HCT116 (cell line): Measurements from ENCODE around the gene OPCML. TPM values are rescaled to one million over a fixed set of nuclear protein-coding genes. Genes with fewer than 3 reads are reported as not detected.

Experiments
- ATAC-seq: fragments of 200-7000 bp; cut with Tn5 transposase; 2 replicates; pipeline ENCODE4 v1.9.1; 2020; ENCODE audit warnings: mild to moderate bottlenecking, moderate library complexity
- BruUV-seq: library from RNA; stranded (reverse); fragments of 400-500 nt; replicated peaks from 2 replicates; lab custom pipeline; 2021; lab: Mats Ljungman, UMichigan
- CTCF ChIA-PET: fragments of 300-600 bp; sonication (Branson Sonifier 250); formaldehyde crosslinking; loops from one replicate; lab custom pipeline; 2021; ENCODE audit warnings: antibody characterized with exemption; lab: Charles Lee
- POLR2A ChIA-PET: fragments of 300-600, 350-600 bp; sonication (Branson Sonifier 250); formaldehyde crosslinking; loops from one replicate; lab custom pipeline; 2021; ENCODE audit warnings: antibody characterized with exemption; lab: Charles Lee
- RAD21 ChIA-PET, 2 experiments: fragments of 300-600 bp; sonication (Branson Sonifier 250); formaldehyde crosslinking; loops; one replicate each; lab custom pipeline; 2023; ENCODE audit warnings: low total read pairs in 2 of 2; ENCODE audit not compliant: uncharacterized antibody in 2 of 2, unreplicated experiment in 2 of 2, low non-redundant PET in 1 of 2; lab: Charles Lee
- DNase-seq: peaks from one replicate; pipeline ENCODE4 v3.0.0-alpha.2; 2010; ENCODE audit warnings: low read depth, low spot score
- H2AFZ ChIP-seq: fragments of 200-600 bp; shearing (Covaris generic), sonication (generic); 2 replicates; pipeline ENCODE4 v1.6.1; 2017; ENCODE audit warnings: low read depth, mixed run types, mixed read lengths, antibody characterized with exemption, low read length; ENCODE audit not compliant: poor library complexity, severe bottlenecking
- H3K27ac ChIP-seq: 2 replicates; pipeline ENCODE4 v1.5.1; 2012; ENCODE audit warnings: low read depth, low read length
- H3K27me3 ChIP-seq: fragments of 200-600 bp; sonication (generic); 2 replicates; pipeline ENCODE4 v1.6.1; 2016; ENCODE audit warnings: mixed run types, low read length, mixed read lengths; ENCODE audit not compliant: insufficient read depth
- H3K36me3 ChIP-seq, 2 experiments: fragments of 200-500 bp in 1 of 2; fragments of 200-600 bp in 1 of 2; sonication (Bioruptor generic) in 1 of 2; sonication (generic) in 1 of 2; 2 replicates each; pipeline versions ENCODE4 v1.5.1 to v1.6.1; 2014 to 2016; ENCODE audit warnings: low read length in 2 of 2, inconsistent platforms in 1 of 2, mixed read lengths in 1 of 2, mixed run types in 1 of 2; ENCODE audit not compliant: insufficient read depth in 2 of 2, control insufficient read depth in 1 of 2
- H3K4me1 ChIP-seq, 2 experiments: fragments of 200-600 bp in 1 of 2; sonication (generic) in 1 of 2; 2 replicates each; pipeline versions ENCODE4 v1.5.1 to v1.6.1; 2012 to 2017; ENCODE audit warnings: low read length in 2 of 2, inconsistent platforms in 1 of 2, mild to moderate bottlenecking in 1 of 2, mixed read lengths in 1 of 2, mixed run types in 1 of 2, moderate library complexity in 1 of 2; ENCODE audit not compliant: insufficient read depth in 2 of 2, control insufficient read depth in 1 of 2
- H3K4me2 ChIP-seq: fragments of 200-600 bp; sonication (generic); 2 replicates; pipeline ENCODE4 v1.6.1; 2017; ENCODE audit warnings: mixed run types, low read length, mixed read lengths
- H3K4me3 ChIP-seq, 2 experiments: fragments of 200-600 bp in 1 of 2; sonication (generic) in 1 of 2; replicated peaks in 1 of 2; 2 replicates each; pipeline ENCODE4 v1.5.1; 2011 to 2016; ENCODE audit warnings: low read length in 2 of 2, control low read depth in 1 of 2, low read depth in 1 of 2, mild to moderate bottlenecking in 1 of 2, mixed read lengths in 1 of 2, mixed run types in 1 of 2
- H3K79me2 ChIP-seq: fragments of 200-600 bp; sonication (generic); 2 replicates; pipeline ENCODE4 v1.6.1; 2017; ENCODE audit warnings: mild to moderate bottlenecking, mixed run types, low read length, moderate library complexity, mixed read lengths; ENCODE audit not compliant: insufficient read depth
- H3K9ac ChIP-seq: fragments of 200-600 bp; sonication (generic); 2 replicates; pipeline ENCODE4 v1.6.1; 2016; ENCODE audit warnings: low read length, mixed read lengths
- H3K9me2 ChIP-seq: fragments of 200-600 bp; sonication (generic), shearing (Covaris generic); 2 replicates; pipeline ENCODE4 v1.6.1; 2017; ENCODE audit warnings: mixed run types, mild to moderate bottlenecking, moderate library complexity; ENCODE audit not compliant: insufficient read depth
- H3K9me3 ChIP-seq, 2 experiments: fragments of 200-500 bp in 1 of 2; fragments of 200-600 bp in 1 of 2; sonication (Bioruptor generic) in 1 of 2; sonication (generic) in 1 of 2; 2 replicates each; pipeline ENCODE4 v1.6.1; 2014 to 2017; ENCODE audit warnings: low read length in 2 of 2, mixed read lengths in 2 of 2, inconsistent platforms in 1 of 2, low read depth in 1 of 2, mild to moderate bottlenecking in 1 of 2, mixed run types in 1 of 2, moderate library complexity in 1 of 2; ENCODE audit not compliant: control insufficient read depth in 1 of 2, insufficient read depth in 1 of 2
- H4K20me1 ChIP-seq: fragments of 200-600 bp; sonication (generic), shearing (Covaris generic); 2 replicates; pipeline ENCODE4 v1.6.1; 2017; ENCODE audit warnings: mixed run types, mild to moderate bottlenecking, moderate library complexity; ENCODE audit not compliant: insufficient read depth
- CBX3 ChIP-seq: IDR thresholded peaks from 2 replicates; pipeline ENCODE4 v1.6.1; 2012; ENCODE audit warnings: low read depth
- CEBPB ChIP-seq: IDR thresholded peaks from 2 replicates; pipeline ENCODE4 v1.6.1; 2012; ENCODE audit warnings: low read depth
- CTCF ChIP-seq, 3 experiments: fragments of 200-600 bp in 1 of 3; sonication (generic) in 1 of 3; IDR thresholded peaks in 2 of 3; conservative IDR thresholded peaks in 1 of 3; 2 replicates each; pipeline ENCODE4 v1.5.1; 2012 to 2017; ENCODE audit warnings: low read depth in 2 of 3, low read length in 2 of 3, antibody characterized with exemption in 1 of 3, borderline replicate concordance in 1 of 3, control low read depth in 1 of 3, mild to moderate bottlenecking in 1 of 3, mixed read lengths in 1 of 3, mixed run types in 1 of 3, moderate library complexity in 1 of 3; ENCODE audit not compliant: insufficient read depth in 1 of 3
- EGR1 ChIP-seq: IDR thresholded peaks from 2 replicates; pipeline ENCODE4 v1.6.1; 2012; ENCODE audit warnings: low read depth
- ELF1 ChIP-seq: IDR thresholded peaks from 2 replicates; pipeline ENCODE4 v1.6.1; 2012; ENCODE audit warnings: low read depth, borderline replicate concordance
- EZH2 ChIP-seq: fragments of 200-600 bp; sonication (generic); IDR thresholded peaks from 2 replicates; pipeline ENCODE4 v1.6.1; 2017; ENCODE audit warnings: antibody characterized with exemption, mixed run types
- EZH2phosphoT487 ChIP-seq: fragments of 200-600 bp; IDR thresholded peaks from 2 replicates; pipeline ENCODE4 v1.6.1; 2018; ENCODE audit warnings: antibody characterized with exemption, borderline replicate concordance
- FOSL1 ChIP-seq: IDR thresholded peaks from 2 replicates; pipeline ENCODE4 v1.6.1; 2012; ENCODE audit warnings: low read depth
- JUND ChIP-seq: IDR thresholded peaks from 2 replicates; pipeline ENCODE4 v1.6.1; 2012
- MAX ChIP-seq: IDR thresholded peaks from 2 replicates; pipeline ENCODE4 v1.6.1; 2012
- POLR2A ChIP-seq: IDR thresholded peaks from 2 replicates; pipeline ENCODE4 v1.7.0; 2011; ENCODE audit warnings: borderline replicate concordance; ENCODE audit not compliant: insufficient read depth, insufficient read length; ENCODE audit errors: extremely low read depth
- POLR2AphosphoS5 ChIP-seq: IDR thresholded peaks from 2 replicates; pipeline ENCODE4 v1.6.1; 2011; ENCODE audit warnings: mild to moderate bottlenecking, low read depth, low read length, moderate library complexity
- RAD21 ChIP-seq: IDR thresholded peaks from 2 replicates; pipeline ENCODE4 v1.6.1; 2012; ENCODE audit warnings: low read depth, mild to moderate bottlenecking
- REST ChIP-seq: IDR thresholded peaks from 2 replicates; pipeline ENCODE4 v1.6.1; 2012; ENCODE audit warnings: low read depth
- SIN3A ChIP-seq: IDR thresholded peaks from 2 replicates; pipeline ENCODE4 v1.6.1; 2012; ENCODE audit warnings: low read depth
- SP1 ChIP-seq: IDR thresholded peaks from 2 replicates; pipeline ENCODE4 v1.6.1; 2012; ENCODE audit warnings: low read depth
- SRF ChIP-seq: IDR thresholded peaks from 2 replicates; pipeline ENCODE4 v1.6.1; 2012; ENCODE audit warnings: low read depth
- YY1 ChIP-seq: IDR thresholded peaks from 2 replicates; pipeline ENCODE4 v1.6.1; 2011; ENCODE audit warnings: low read length, low read depth, moderate library complexity, mild to moderate bottlenecking; ENCODE audit not compliant: insufficient replicate concordance; ENCODE audit errors: extremely low read depth
- ZBTB33 ChIP-seq: IDR thresholded peaks from 2 replicates; pipeline ENCODE4 v1.6.1; 2011; ENCODE audit warnings: mild to moderate bottlenecking, low read length, moderate library complexity; ENCODE audit not compliant: insufficient replicate concordance; ENCODE audit errors: extremely low read depth
- ZFX ChIP-seq: fragments of 450-650 bp; IDR thresholded peaks from 2 replicates; pipeline ENCODE4 v1.6.1; 2017
- intact Hi-C: fragments of 100-400 bp; cut with micrococcal nuclease; formaldehyde crosslinking; loops from 2 replicates; pipeline ENCODE4 v1.10.0; 2022
- total RNA-seq: library from RNA; stranded (reverse); gene quantifications from one replicate; pipeline ENCODE4 v1.2.1, GENCODE V29; 2021; ENCODE audit not compliant: unreplicated experiment

The OPCML gene
- total RNA-seq, 1 experiment from 2014 or later = not detected

GRCh38 chr11:132988411-132988810 is 543.9 kb downstream of the OPCML start:
- Histone ChIP-seq H3K36me3 (no peaks in the 10 kb centered on the region), H3K9me2 (no peaks in the 10 kb centered on the region), H3K9me3 (peaks cover 9 to 23% of the 10 kb centered on the region in 2 experiments; a peak in 2 of 4 replicates), H3K4me3 (no peak overlapping the region), H3K4me2 (no peak overlapping the region), H4K20me1 (no peaks in the 10 kb centered on the region), H3K4me1 (no peaks in the 10 kb centered on the region), H3K27me3 (no peaks in the 10 kb centered on the region), H3K79me2 (no peaks in the 10 kb centered on the region), H3K27ac (no peak overlapping the region), H2AFZ (no peak overlapping the region)
- ChIA-PET POLR2A (no interaction called here), RAD21 (no interaction called here)
- DNase-seq = no peak
- intact Hi-C loops = no loop called here
- no TSS peak for BruUV-seq
- ATAC-seq = no peak
- no peak for TF ChIP-seq POLR2AphosphoS5
- no peak for TF ChIP-seq RAD21
- TF ChIP-seq EZH2 = no peak
- no peak for TF ChIP-seq REST
- no peak for TF ChIP-seq EZH2phosphoT487
- no peak for TF ChIP-seq POLR2A
- TF ChIP-seq ELF1 = no peak
- no peak for TF ChIP-seq CTCF (IDR thresholded peaks at IDR 0.05 in 2 of 3, conservative IDR thresholded peaks at IDR 0.05 in 1 of 3; ENCODE audit: borderline replicate concordance in 1 of 3, insufficient read depth in 1 of 3, low read depth in 2 of 3, low read length in 2 of 3)
- no peak for TF ChIP-seq SIN3A
- TF ChIP-seq CEBPB = no peak
- no peak for TF ChIP-seq CBX3
- no peak for TF ChIP-seq ZFX
- no peak for TF ChIP-seq ZBTB33
- TF ChIP-seq SP1 = no peak
- no peak for TF ChIP-seq JUND
- no peak for TF ChIP-seq YY1
- TF ChIP-seq SRF = no peak
- TF ChIP-seq EGR1 = no peak
- TF ChIP-seq FOSL1 = no peak
- no peak for TF ChIP-seq MAX
- TF ChIP-seq, all 23 proteins: peak for 0
- CTCF ChIA-PET = no interaction called here
- H3K9ac ChIP-seq = no peak overlapping the region
